K562 (cell line): ENCODE measurements around the gene OR51S1. TPM values are rescaled to one million over a fixed set of nuclear protein-coding genes. Genes with fewer than 3 reads are reported as not detected.

Experiments
- ATAC-seq: fragments of 200-7000 bp; cut with Tn5 transposase; 3 replicates; pipeline ENCODE4 v1.9.1; 2020; ENCODE audit warnings: moderate library complexity
- BruUV-seq: library from RNA; stranded (reverse); fragments of 400-500 nt; replicated peaks from 2 replicates; lab custom pipeline; 2021; lab: Mats Ljungman, UMichigan
- CTCF ChIA-PET: fragments of 300-600 bp; formaldehyde crosslinking; extraction: SDS; loops from one replicate; lab custom pipeline; 2021; ENCODE audit warnings: low intra/inter-chr PET ratio; lab: Yijun Ruan, JAX
- POLR2A ChIA-PET: fragments of 300-600, 350-650 bp; sonication (Branson Sonifier 250); formaldehyde crosslinking; extraction: SDS; loops from one replicate; lab custom pipeline; 2021; ENCODE audit warnings: antibody characterized with exemption, inconsistent platforms; lab: Yijun Ruan, JAX
- DNase-seq, 4 experiments: peaks; one replicate each; pipeline versions ENCODE4 v3.0.0 to v3.0.0-alpha.2; 2011 to 2018; ENCODE audit warnings: low spot score in 3 of 4, mixed read lengths in 3 of 4; ENCODE audit errors: extremely low read depth in 1 of 4
- FAIRE-seq: peaks from 2 replicates; lab custom pipeline; 2011; peaks lifted over from hg19 to GRCh38; lab: Jason Lieb, UNC
- H2AFZ ChIP-seq: 2 replicates; pipeline ENCODE4 v1.6.0; 2011; ENCODE audit warnings: low read depth, low read length, control low read depth, inconsistent platforms
- H3K27ac ChIP-seq: fragments of 200-600 bp; 3 replicates; pipeline ENCODE4 v1.8.0; 2011; ENCODE audit warnings: low read depth, mild to moderate bottlenecking, control low read depth, inconsistent platforms, low read length, moderate library complexity, mixed read lengths; ENCODE audit errors: extremely low read depth
- H3K27me3 ChIP-seq, 2 experiments: fragments of 300-600 bp in 1 of 2; 2 replicates in 1 of 2; 3 replicates in 1 of 2; pipeline versions ENCODE4 v1.6.0 to v1.8.0; 2011; ENCODE audit warnings: inconsistent platforms in 2 of 2, low read length in 2 of 2, mild to moderate bottlenecking in 1 of 2, mixed read lengths in 1 of 2, moderate library complexity in 1 of 2; ENCODE audit not compliant: control insufficient read depth in 2 of 2, insufficient read depth in 2 of 2
- H3K36me3 ChIP-seq: fragments of 300-600 bp; 3 replicates; pipeline ENCODE4 v1.8.0; 2011; ENCODE audit warnings: mild to moderate bottlenecking, low read length, inconsistent platforms; ENCODE audit not compliant: control insufficient read depth, insufficient read depth
- H3K4me1 ChIP-seq, 2 experiments: fragments of 200-600 bp in 1 of 2; replicated peaks in 1 of 2; 2 replicates in 1 of 2; 3 replicates in 1 of 2; pipeline versions ENCODE4 v1.5.1 to v1.8.0; 2011; ENCODE audit warnings: inconsistent platforms in 2 of 2, low read length in 2 of 2, mild to moderate bottlenecking in 1 of 2, mixed read lengths in 1 of 2, moderate library complexity in 1 of 2; ENCODE audit not compliant: control insufficient read depth in 2 of 2, insufficient read depth in 2 of 2
- H3K4me2 ChIP-seq: 2 replicates; pipeline ENCODE4 v1.6.1; 2011; ENCODE audit warnings: low read length, control low read depth, inconsistent platforms, mixed read lengths; ENCODE audit not compliant: insufficient read depth
- H3K4me3 ChIP-seq: fragments of 200-600 bp; sonication (generic), shearing (Covaris generic); 2 replicates; pipeline ENCODE4 v1.5.1; 2016; ENCODE audit warnings: control low read depth, inconsistent platforms
- H3K79me2 ChIP-seq: fragments of 200-600 bp; 3 replicates; pipeline ENCODE4 v1.8.0; 2011; ENCODE audit warnings: low read length, inconsistent platforms; ENCODE audit not compliant: control insufficient read depth, insufficient read depth
- H3K9ac ChIP-seq, 2 experiments: 2 replicates each; pipeline versions ENCODE4 v1.6.0 to v1.6.1; 2011; ENCODE audit warnings: low read depth in 2 of 2, low read length in 2 of 2, control low read depth in 1 of 2, inconsistent platforms in 1 of 2, mild to moderate bottlenecking in 1 of 2, mixed read lengths in 1 of 2; ENCODE audit not compliant: insufficient read depth in 1 of 2
- H3K9me1 ChIP-seq: one replicate; pipeline ENCODE4 v1.6.0; 2011; ENCODE audit warnings: inconsistent platforms, mild to moderate bottlenecking, low read length, moderate library complexity; ENCODE audit not compliant: control insufficient read depth, insufficient read depth
- H3K9me3 ChIP-seq: replicated peaks from 2 replicates; pipeline ENCODE4 v1.5.1; 2011; ENCODE audit warnings: low read depth, low read length, inconsistent platforms; ENCODE audit not compliant: control insufficient read depth, insufficient read depth
- H4K20me1 ChIP-seq: replicated peaks from 2 replicates; pipeline ENCODE4 v1.6.1; 2011; ENCODE audit warnings: low read length, inconsistent platforms, mixed read lengths; ENCODE audit not compliant: control insufficient read depth, insufficient read depth
- ELF2 ChIP-seq: fragments of 250-450 bp; sonication (Bioruptor Pico); IDR thresholded peaks from 2 replicates; pipeline ENCODE4 v1.5.0; 2021; ENCODE audit warnings: mild to moderate bottlenecking
- KDM4B ChIP-seq, 2 experiments: fragments of 450-650 bp in 1 of 2; sonication (generic) in 1 of 2; IDR thresholded peaks; 2 replicates each; pipeline ENCODE4 v1.6.1; 2016 to 2017; ENCODE audit warnings: borderline replicate concordance in 2 of 2, antibody characterized with exemption in 1 of 2, low read depth in 1 of 2, mild to moderate bottlenecking in 1 of 2
- MTA1 ChIP-seq: fragments of 450-650 bp; IDR thresholded peaks from 2 replicates; pipeline ENCODE4 v1.6.1; 2017; ENCODE audit warnings: borderline replicate concordance
- NCOA2 ChIP-seq, 2 experiments: fragments of 450-650 bp; IDR thresholded peaks; 2 replicates each; pipeline ENCODE4 v1.6.1; 2018; ENCODE audit warnings: mild to moderate bottlenecking in 2 of 2, moderate library complexity in 1 of 2; ENCODE audit not compliant: partially characterized antibody in 2 of 2
- NR1H2 ChIP-seq: sonication (generic); formaldehyde crosslinking; IDR thresholded peaks from 2 replicates; pipeline ENCODE4 v1.4.0; 2020; ENCODE audit warnings: mild to moderate bottlenecking, missing genetic modification reagents
- NR2C1 ChIP-seq, 2 experiments: fragments of 450-650 bp; IDR thresholded peaks; 2 replicates each; pipeline ENCODE4 v1.6.1; 2017; ENCODE audit warnings: mild to moderate bottlenecking in 2 of 2, antibody characterized with exemption in 1 of 2, inconsistent platforms in 1 of 2, missing compliant biosample characterization in 1 of 2, missing genetic modification characterization in 1 of 2
- SNRNP70 ChIP-seq: fragments of 200-400 bp; formaldehyde crosslinking; optimal IDR thresholded peaks from 2 replicates; pipeline ENCODE3; 2017; ENCODE audit warnings: low read depth, low read length
- STAT5B ChIP-seq: fragments of 250-450 bp; sonication (Bioruptor Pico); IDR thresholded peaks from 2 replicates; pipeline ENCODE4 v1.8.0; 2021; ENCODE audit warnings: mild to moderate bottlenecking, inconsistent platforms
- ZBED1 ChIP-seq: IDR thresholded peaks from 2 replicates; pipeline ENCODE4 v1.6.1; 2014
- ZFP1 ChIP-seq: fragments of 450-650 bp; formaldehyde crosslinking; IDR thresholded peaks from 2 replicates; pipeline ENCODE4 v1.4.0; 2020; ENCODE audit warnings: mild to moderate bottlenecking, mixed read lengths
- ZFPM2 ChIP-seq: fragments of 250-450 bp; sonication (Bioruptor Pico); IDR thresholded peaks from 2 replicates; pipeline ENCODE4 v1.5.1; 2022; ENCODE audit warnings: mild to moderate bottlenecking
- WGBS: fragments of 100-300 bp; shearing (Covaris generic); methylation state at CpG from one replicate; pipeline ENCODE4 v1.1.6; 2016; ENCODE audit warnings: low coverage, mixed read lengths; ENCODE audit not compliant: insufficient coverage; ENCODE audit errors: missing lambda C conversion rate; 5-methylcytosine and 5-hydroxymethylcytosine counted together
- in situ Hi-C: fragments of 300-500 bp; cut with MboI; formaldehyde crosslinking; loops from 4 replicates; pipeline ENCODE4 v1.15.0; 2018; ENCODE audit warnings: inconsistent platforms, mixed read lengths
- intact Hi-C: fragments of 100-400 bp; cut with micrococcal nuclease; formaldehyde crosslinking; loops from 2 replicates; pipeline ENCODE4 v1.14.2; 2022
- polyA plus RNA-seq, 8 experiments: library from polyadenylated mRNA; depleted of rRNA in 4 of 8; stranded (reverse) in 5 of 8; unstranded in 3 of 8; fragments of >200 nt; fragmentation: Nextera tagmentation in 2 of 8; fragmentation: Illumina TruSeq in 1 of 8; extraction: Ambion mirVana in 2 of 8; extraction: Trizol in 1 of 8; gene quantifications; 2 replicates each; pipeline versions ENCODE4 v1.2.1 to v1.2.3, GENCODE V29; 2011 to 2014; ENCODE audit warnings: inconsistent platforms in 1 of 8, missing spikeins in 1 of 8
- total RNA-seq, 7 experiments: library from RNA; depleted of rRNA in 6 of 7; stranded (reverse); fragments of >200 nt in 6 of 7; fragmentation: Illumina TruSeq in 2 of 7; extraction: Trizol in 2 of 7; gene quantifications; 2 replicates each; pipeline versions ENCODE4 v1.2.1 to v1.2.3, GENCODE V29; 2011 to 2021; ENCODE audit warnings: low replicate concordance in 1 of 7
- TF ChIP-seq, protein P1 (sequence below): fragments of 450-650 bp; IDR thresholded peaks from 2 replicates; pipeline ENCODE4 v1.6.1; 2016
- TF ChIP-seq, protein P2 (sequence below): fragments of 450-650 bp; formaldehyde crosslinking; IDR thresholded peaks from 2 replicates; pipeline ENCODE4 v1.4.0; 2020; ENCODE audit warnings: mild to moderate bottlenecking, moderate library complexity
- TF ChIP-seq, protein P3 (sequence below): fragments of 450-650 bp; IDR thresholded peaks from 2 replicates; pipeline ENCODE4 v1.6.1; 2016; ENCODE audit warnings: low read depth, mild to moderate bottlenecking, moderate library complexity

Gene OR51S1
- total and polyA plus RNA-seq, 9 of the 15 experiments (the other 6 are each of a cell fraction or from before 2014, with no cell fraction given): not detected

- no TSS peak for BruUV-seq
- FAIRE-seq (no peak), DNase-seq (no peak), ATAC-seq (no peak)
- Histone ChIP-seq H3K4me1 (peaks cover 4 to 14% of the 10 kb centered on the region in 2 experiments; a peak in 3 of 5 replicates), H3K9me1 (no peaks in the 10 kb centered on the region), H3K36me3 (no peaks in the 10 kb centered on the region), H3K79me2 (no peaks in the 10 kb centered on the region), H3K9me3 (no peaks in the 10 kb centered on the region), H4K20me1 (no peaks in the 10 kb centered on the region), H3K4me2 (no peak overlapping the region), H3K27me3 (no peaks in the 10 kb centered on the region), H2AFZ (no peak overlapping the region), H3K27ac (no peak overlapping the region), H3K9ac (no peak overlapping the region), H3K4me3 (no peak overlapping the region)
- intact Hi-C loops: no loop called here
- 19% methylated on average over 4 of the region's 4 CpGs for WGBS
- in situ Hi-C loops: no loop called here
- ChIA-PET CTCF (interaction anchor here (0.6 kb wide), 1 partner anchor 257 kb away, joined by 3 read pairs; no protein-coding TSS in a partner anchor), POLR2A (interaction anchor here (1.1 kb wide), 1 partner anchor 8 kb away, joined by 3 read pairs; no protein-coding TSS in a partner anchor)
- TF ChIP-seq ELF2 (CRISPR knock-in tag): no peak
- TF ChIP-seq MTA1: no peak
- TF ChIP-seq NR2C1 (IDR thresholded peaks at IDR 0.05): no peak
- 0 out of 2 replicates have a peak, but pooled peaks have one; percentile 18 for TF ChIP-seq NR2C1 (tag; IDR thresholded peaks at IDR 0.05)
Observed at GRCh38 chr11:4881188-4881587, 32.2 kb upstream of the OR51S1 start.

DNA sequence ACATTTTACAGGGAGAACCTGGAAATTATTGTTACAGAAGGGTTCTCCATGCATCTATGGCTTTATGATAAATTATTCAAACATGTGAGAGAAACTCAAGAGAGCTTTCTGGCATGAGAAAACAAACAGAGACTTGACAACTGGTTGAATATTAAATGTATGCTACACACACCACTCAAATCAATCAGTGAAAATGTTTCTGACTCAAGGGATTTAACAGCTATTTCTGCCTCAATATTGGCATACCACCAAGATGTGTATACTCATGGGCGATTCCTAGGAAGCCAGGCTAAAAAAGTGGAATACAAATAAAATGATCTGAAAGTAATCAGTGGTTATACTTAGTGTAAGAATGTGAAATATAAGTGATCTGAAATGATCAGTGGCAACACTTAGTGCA, 16.8 kb upstream of the OR51S1 start:
- no peak overlapping the region for H3K4me2 ChIP-seq
- BruUV-seq: no TSS peak
- H2AFZ ChIP-seq: no peak overlapping the region
- no peak overlapping the region for H3K27ac ChIP-seq
- H4K20me1 ChIP-seq: no peaks in the 10 kb centered on the region
- FAIRE-seq (no peak), DNase-seq (no peak), ATAC-seq (no peak)
- ChIA-PET POLR2A (no interaction called here), CTCF (no interaction called here)
- WGBS: 0% methylated on average over 1 of the region's 1 CpG
- in situ Hi-C loops: no loop called here
- H3K79me2 ChIP-seq: no peaks in the 10 kb centered on the region
- no peaks in the 10 kb centered on the region for H3K9me1 ChIP-seq
- intact Hi-C loops: loop anchor here (10.0 kb wide), 1 partner anchor 139 kb away; no protein-coding TSS in a partner anchor
- no peaks in the 10 kb centered on the region for H3K9me3 ChIP-seq
- H3K9ac ChIP-seq: no peak overlapping the region
- no peak overlapping the region for H3K4me3 ChIP-seq
- H3K27me3 ChIP-seq: no peaks in the 10 kb centered on the region
- no peaks in the 10 kb centered on the region for H3K36me3 ChIP-seq
- no peaks in the 10 kb centered on the region for H3K4me1 ChIP-seq
- no peak for TF ChIP-seq ZFPM2 (CRISPR knock-in tag)
- TF ChIP-seq STAT5B (CRISPR knock-in tag): no peak
- TF ChIP-seq, protein P1, sequence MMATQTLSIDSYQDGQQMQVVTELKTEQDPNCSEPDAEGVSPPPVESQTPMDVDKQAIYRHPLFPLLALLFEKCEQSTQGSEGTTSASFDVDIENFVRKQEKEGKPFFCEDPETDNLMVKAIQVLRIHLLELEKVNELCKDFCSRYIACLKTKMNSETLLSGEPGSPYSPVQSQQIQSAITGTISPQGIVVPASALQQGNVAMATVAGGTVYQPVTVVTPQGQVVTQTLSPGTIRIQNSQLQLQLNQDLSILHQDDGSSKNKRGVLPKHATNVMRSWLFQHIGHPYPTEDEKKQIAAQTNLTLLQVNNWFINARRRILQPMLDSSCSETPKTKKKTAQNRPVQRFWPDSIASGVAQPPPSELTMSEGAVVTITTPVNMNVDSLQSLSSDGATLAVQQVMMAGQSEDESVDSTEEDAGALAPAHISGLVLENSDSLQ: no peak
- TF ChIP-seq, protein P2, sequence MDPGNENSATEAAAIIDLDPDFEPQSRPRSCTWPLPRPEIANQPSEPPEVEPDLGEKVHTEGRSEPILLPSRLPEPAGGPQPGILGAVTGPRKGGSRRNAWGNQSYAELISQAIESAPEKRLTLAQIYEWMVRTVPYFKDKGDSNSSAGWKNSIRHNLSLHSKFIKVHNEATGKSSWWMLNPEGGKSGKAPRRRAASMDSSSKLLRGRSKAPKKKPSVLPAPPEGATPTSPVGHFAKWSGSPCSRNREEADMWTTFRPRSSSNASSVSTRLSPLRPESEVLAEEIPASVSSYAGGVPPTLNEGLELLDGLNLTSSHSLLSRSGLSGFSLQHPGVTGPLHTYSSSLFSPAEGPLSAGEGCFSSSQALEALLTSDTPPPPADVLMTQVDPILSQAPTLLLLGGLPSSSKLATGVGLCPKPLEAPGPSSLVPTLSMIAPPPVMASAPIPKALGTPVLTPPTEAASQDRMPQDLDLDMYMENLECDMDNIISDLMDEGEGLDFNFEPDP: no peak
- TF ChIP-seq NR1H2: no peak
- TF ChIP-seq, protein P3, sequence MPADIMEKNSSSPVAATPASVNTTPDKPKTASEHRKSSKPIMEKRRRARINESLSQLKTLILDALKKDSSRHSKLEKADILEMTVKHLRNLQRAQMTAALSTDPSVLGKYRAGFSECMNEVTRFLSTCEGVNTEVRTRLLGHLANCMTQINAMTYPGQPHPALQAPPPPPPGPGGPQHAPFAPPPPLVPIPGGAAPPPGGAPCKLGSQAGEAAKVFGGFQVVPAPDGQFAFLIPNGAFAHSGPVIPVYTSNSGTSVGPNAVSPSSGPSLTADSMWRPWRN: no peak
- TF ChIP-seq KDM4B (IDR thresholded peaks at IDR 0.05; ENCODE audit: borderline replicate concordance in 2 of 2, low read depth in 1 of 2): no peak
- no peak for TF ChIP-seq ZBED1
- TF ChIP-seq ZFP1 (CRISPR knock-in tag): no peak
- TF ChIP-seq NCOA2 (IDR thresholded peaks at IDR 0.05; ENCODE audit: partially characterized antibody in 2 of 2): no peak
- no peak for TF ChIP-seq SNRNP70
